GM21723 (cell line): Measurements from ENCODE around the gene TBL1XR1.

Experiments used
- ATAC-seq: cut with Tn5 transposase; IDR thresholded peaks from one replicate; pipeline ENCODE4 v1.9.1; 2021; ENCODE audit warnings: mild to moderate bottlenecking, moderate library complexity; ENCODE audit not compliant: unreplicated experiment

The TBL1XR1 gene

GRCh38 chr3:177111541-177111949 lies 85.7 kb downstream of the TBL1XR1 start:
- ATAC-seq, result no peak

DNA sequence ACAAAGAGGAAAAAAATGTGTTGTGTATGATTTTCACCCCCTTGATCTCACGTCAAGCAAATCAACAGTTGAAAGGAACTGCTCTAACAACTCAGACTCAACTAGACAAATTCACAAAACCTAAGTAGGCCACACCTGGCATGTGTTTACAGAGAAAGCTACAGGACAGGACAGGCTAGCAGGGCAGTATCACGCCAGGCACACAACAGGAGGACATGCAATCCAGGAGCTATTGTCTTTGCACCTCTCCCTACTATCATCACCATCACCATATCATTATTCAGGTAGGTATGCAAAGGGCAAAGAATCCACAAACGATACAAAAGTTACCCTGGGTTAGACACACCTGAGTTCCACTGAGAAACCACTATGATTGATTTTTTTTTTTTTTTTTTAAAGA lies 86.4 kb downstream of the TBL1XR1 start:
- no peak for ATAC-seq

- no peak for ATAC-seq
Observed at GRCh38 chr3:177110386-177110785, 86.9 kb downstream of the TBL1XR1 start.

DNA sequence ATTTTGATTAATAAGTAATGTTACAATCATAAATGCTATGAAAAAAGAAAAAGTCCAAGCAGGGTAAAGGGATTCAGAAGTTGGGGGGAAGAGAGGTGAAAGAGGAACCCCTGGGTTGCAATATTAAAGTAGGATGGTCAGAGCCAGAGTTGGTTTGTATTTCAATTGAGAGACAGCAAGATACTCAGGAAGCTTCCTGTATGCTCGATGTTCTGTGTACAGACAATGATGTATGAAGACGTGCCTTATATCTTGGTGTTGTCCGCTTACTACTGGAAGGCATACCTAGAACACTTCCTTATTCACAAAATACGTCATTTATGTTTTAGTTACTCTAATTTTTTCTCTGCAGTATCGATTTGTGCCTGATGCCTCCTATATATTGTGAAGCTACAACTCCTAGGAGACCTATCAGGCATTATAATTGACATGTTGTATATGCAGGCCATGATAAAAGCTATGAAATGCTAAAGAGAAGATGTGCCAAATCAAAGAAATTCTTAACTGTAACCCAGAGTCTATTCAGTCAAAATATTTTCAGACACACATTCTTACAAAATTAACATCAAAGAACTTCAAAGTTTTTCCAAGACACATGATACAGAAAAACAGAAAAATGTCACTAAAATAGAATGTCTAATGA lies 87.5 kb downstream of the TBL1XR1 start:
- peak; percentile 43 for ATAC-seq

DNA sequence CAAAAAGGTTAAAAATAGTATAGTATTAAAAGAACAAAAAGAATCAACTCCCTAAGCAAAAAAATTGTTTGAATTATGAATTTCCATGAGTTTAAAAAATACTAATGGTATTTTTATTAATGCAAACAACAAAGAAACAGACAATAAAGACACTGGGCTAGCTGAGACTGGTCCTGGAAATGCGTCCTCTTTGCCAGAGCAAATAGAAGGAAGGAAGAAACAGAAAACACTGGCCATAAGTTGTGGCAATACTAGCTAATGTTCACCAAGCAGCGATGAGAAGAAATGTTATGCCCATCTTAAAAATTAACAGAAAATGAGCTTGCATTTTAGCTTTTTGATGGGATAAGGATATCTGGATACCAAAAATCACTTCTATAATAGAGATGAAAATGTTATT lies 88.6 kb downstream of the TBL1XR1 start:
- ATAC-seq, result no peak

DNA sequence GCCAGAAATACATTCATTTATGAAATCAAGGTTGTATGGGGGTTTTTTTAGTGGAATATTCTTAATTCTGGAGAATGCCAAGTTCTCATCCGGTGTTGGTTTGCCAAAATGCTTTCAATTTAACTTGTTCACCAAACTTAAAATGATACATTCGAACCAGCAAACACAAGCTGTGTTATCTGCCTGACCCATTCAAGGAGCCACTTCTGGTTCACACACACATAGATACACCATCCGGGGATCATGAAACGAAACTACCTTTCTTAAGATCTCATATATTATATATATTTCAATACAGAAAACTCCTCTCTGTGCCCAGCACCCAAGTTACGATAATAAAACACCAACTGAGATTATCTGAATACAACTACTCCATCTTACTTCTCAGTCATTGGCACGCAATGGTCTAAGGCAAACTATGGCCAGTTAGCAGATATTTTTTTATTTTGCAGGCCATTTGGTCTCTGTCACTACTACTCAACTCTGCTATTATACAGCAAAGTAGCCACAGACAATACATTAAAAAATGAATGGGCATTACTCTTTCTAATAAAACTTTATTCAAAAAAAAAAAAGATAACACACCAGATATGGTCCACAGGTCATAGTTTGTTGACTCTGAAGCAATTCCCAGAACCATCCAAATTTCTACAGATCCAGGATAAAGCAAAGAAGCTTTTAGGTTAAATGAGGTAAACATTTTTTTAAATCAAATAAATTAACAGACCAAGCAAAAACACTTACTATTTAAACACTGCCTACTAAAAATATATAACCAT lies 89.6 kb downstream of the TBL1XR1 start:
- no peak for ATAC-seq

DNA sequence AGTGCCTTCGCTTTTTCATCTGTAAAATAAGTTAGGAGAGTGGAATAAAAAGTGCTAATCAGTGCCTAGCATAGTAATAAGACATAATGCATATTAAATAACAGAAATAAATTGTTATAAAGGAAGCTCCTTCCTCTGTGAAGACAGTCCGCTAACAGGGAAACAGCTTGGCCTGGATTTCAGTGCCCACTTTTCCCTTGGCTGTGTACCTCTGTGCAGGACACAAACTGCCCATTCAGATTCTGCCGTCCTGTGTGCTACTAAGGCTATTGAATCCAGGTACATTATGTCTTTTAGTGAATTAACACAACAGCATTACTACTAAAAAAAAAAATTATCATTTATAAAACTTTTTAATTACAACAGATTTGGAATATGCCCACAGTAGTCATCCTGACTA lies 90.7 kb downstream of the TBL1XR1 start:
- no peak for ATAC-seq

- ATAC-seq, result peak; percentile 44
Observed at GRCh38 chr3:177106184-177106583, 91.1 kb downstream of the TBL1XR1 start.

GRCh38 chr3:177105623-177106022 lies 91.7 kb downstream of the TBL1XR1 start:
- no peak for ATAC-seq

DNA sequence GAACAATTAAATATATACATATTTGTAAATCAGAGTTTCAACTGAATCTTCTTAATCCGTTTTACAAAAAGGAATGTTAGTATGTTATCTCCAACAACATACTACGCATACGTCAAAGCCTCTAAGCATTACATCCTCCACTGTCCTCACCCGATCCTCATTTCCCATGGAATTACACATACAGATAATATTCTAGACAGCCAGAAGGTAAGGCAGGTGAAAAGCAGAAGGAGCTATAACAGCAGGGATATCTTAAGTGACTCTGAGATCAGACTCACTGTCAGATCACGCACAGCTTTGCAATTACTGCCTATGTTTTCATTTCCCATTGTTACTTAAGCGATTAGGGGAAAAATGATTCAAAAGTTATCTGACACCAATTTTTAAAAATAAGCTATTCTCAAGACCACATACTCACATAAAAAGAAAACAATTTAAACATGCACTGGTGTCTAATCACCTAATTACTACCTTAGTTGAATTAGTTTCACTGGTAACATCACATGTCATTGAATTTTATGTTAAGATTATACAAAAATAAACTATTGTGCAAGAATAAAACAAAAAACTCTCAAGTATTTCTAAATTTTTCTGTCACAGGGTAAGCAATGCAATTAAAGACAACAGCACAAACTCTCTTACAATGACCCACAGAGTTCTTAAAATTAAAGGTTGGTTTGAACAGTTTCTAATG lies 92.8 kb downstream of the TBL1XR1 start:
- ATAC-seq, result no peak

- ATAC-seq, result no peak
Observed at GRCh38 chr3:177102553-177102952, 94.7 kb downstream of the TBL1XR1 start.

DNA sequence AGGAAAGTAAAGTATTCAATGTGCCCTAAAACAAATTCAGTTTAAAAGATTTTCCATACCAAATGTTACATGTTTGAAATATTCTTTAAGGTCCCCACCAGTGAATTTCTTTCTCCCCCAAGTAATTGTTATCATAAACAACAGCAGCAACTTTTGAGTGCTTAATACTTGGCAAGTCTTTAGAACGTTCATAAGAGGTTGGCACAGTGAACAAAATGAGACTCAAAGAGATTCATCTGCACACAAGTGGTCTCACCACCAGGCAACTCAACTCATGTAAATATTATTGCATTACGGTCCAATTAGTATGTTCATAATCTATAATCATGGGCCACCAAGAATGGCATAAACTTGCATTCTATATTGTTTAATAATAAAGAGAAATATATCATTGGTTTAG lies 98.7 kb downstream of the TBL1XR1 start:
- no peak for ATAC-seq

- ATAC-seq, result no peak
Observed at GRCh38 chr3:177096615-177097014, 100.7 kb downstream of the TBL1XR1 start.

DNA sequence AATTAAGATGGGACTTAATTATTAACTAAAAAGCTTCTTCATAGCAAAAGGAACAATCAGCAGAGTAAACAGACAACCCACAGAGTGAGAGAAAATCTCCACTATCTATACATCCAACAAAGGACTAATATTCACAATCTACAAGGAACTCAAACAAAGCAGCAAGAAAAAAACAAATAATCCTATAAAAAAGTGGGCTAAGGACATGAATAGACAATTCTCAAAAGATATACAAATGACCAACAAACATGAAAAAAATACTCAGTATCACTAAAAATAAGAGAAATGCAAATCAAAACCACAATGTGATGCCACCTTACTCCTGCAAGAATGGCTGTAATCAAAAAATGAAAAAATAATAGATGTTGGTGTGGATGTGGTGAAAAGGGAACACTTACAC lies 103.3 kb downstream of the TBL1XR1 start:
- no peak for ATAC-seq

GRCh38 chr3:177089901-177090300 lies 107.4 kb downstream of the TBL1XR1 start:
- no peak for ATAC-seq

DNA sequence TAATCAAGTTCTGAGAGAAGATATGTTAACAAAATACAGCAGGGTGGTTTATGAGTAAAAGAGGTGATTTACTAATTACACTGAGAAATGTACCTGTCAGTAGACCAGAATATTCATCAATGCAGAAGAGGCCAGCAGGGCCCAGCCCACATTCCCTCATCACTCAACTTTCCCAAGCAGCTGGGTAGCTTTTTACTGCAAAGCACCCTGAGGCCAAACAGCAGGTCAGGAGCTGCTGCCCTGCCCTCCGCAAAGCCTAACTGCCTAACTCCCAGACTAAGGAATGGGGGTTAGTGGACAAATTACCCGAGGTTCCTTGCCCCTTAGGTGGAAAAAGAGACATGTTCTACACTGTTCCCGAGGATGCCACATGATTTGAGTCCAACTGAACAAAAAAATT lies 108.2 kb downstream of the TBL1XR1 start:
- ATAC-seq, result no peak

DNA sequence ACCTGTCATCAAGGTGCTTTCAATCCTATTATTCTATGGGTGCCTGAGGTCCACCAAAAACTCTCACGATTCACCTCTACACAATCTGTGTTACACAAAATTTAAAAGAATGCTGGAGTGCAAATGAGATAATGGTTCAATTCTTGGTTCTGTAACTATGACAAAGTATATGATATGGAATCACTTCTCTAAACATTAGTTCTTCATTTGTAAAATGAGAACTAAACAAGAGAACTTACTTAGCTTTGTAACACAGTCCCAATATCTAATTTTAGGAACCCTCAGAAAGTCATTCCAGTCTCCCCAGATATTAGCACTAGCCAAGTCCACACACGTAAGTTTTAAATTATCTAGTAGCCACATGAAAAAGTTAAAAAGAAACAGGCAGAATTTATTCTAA lies 111.5 kb downstream of the TBL1XR1 start:
- ATAC-seq, result no peak

DNA sequence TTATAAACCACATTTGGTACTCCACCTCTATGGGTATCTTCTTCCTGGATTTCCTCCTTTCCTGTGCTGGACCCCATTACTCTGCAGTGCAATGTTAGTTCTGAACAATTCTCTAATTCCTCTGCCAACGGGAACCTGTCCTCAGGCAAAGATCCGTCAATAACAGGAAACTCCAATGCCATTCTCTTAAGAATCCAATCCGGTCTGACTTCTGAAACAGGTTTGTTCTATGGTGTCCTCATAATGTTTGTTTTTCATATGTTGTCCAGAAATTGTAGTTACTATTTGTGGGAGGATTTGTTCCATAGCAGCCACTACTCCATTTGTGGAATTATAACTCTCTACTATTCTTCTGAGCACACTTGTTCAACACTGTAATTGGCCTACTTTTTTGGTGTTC lies 112.7 kb downstream of the TBL1XR1 start:
- ATAC-seq, result no peak

GRCh38 chr3:177080122-177080521 lies 117.2 kb downstream of the TBL1XR1 start:
- no peak for ATAC-seq

DNA sequence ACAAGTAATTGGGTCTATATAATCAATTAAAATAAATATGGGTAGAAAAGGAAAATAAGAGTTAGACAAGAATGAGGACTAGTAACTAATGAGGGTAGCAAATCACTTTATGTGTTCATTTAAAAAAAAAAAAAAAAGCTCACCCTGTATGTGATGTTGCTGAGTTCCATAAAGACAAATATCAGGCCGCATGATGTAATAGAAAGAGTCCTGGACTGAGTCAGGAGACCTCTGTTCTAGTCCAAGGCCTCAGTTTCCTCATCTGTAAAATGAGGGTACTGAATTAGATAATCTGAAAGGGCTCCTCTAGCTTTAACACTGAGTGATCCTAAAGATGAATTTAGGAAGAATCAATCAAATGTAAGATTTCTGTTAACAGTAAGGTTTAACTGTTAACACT lies 117.6 kb downstream of the TBL1XR1 start:
- ATAC-seq, result no peak

GRCh38 chr3:177071496-177072156 lies 125.7 kb downstream of the TBL1XR1 start:
- ATAC-seq, result no peak
